GM20000 (cell line): ENCODE results near the gene CYP4F22.

Experiments
- DNase-seq: peaks from one replicate; pipeline ENCODE4 v3.0.0; 2012; ENCODE audit warnings: low spot score
- CTCF ChIP-seq: IDR thresholded peaks from 2 replicates; pipeline ENCODE4 v1.5.1; 2012; ENCODE audit warnings: mild to moderate bottlenecking, control low read depth; ENCODE audit errors: extremely low read depth, missing control alignments

CYP4F22 gene

GRCh38 chr19:15516363-15516762, 8.0 kb downstream of the CYP4F22 start:
- TF ChIP-seq CTCF, result no peak
- DNase-seq, result no peak

- no peak for TF ChIP-seq CTCF
- no peak for DNase-seq
Measured at GRCh38 chr19:15517778-15518177, 9.5 kb downstream of the CYP4F22 start.

- no peak for TF ChIP-seq CTCF
- DNase-seq, result no peak
Measured at GRCh38 chr19:15519433-15519976, 11.2 kb downstream of the CYP4F22 start.

- TF ChIP-seq CTCF, result no peak
- DNase-seq, result no peak
Measured at GRCh38 chr19:15524781-15525180, 16.5 kb downstream of the CYP4F22 start.

- no peak for DNase-seq
- TF ChIP-seq CTCF, result no peak
Measured at GRCh38 chr19:15525291-15525690, 17.0 kb downstream of the CYP4F22 start.

GRCh38 chr19:15526408-15526807, 18.1 kb downstream of the CYP4F22 start:
- TF ChIP-seq CTCF, result no peak
- no peak for DNase-seq

GRCh38 chr19:15527705-15528104, 19.4 kb downstream of the CYP4F22 start:
- no peak for TF ChIP-seq CTCF
- DNase-seq, result no peak
